ENCODE data around the gene DDX5. TPM values are rescaled to one million over a fixed set of nuclear protein-coding genes. Genes with fewer than 3 reads are reported as not detected.
"Not testable (repeated sequence)": the region's sequence is repeated elsewhere in the genome, so short reads cannot be mapped to it uniquely, and the experiment has no call there.

Gene DDX5
- total RNA-seq, 1 experiment from 2014 or later = 293 TPM

DNA sequence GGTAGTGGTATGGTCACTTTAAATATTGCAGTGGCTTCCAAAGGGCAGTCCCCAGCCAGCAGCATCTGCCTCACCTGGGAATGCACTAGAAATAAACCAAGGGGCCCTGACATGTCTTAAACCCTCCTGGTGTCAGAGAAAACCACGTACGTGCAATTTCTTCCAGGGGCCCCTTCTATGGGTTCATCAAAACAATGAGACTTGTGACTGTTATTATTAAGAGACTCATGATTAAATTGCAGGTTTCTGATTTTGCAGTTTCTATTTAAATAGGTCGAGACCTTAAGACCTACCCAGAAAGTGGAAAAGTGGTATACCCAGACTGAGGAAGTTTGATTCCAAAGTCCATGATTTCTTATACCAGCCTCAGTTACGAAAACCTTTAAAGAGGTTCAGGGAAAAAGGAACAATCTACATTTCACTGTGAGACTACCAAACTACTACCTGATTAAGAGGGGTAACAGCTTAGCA is 8.5 kb downstream of the DDX5 start:
- in situ Hi-C loops (cut with HindIII; ENCODE audit: low pct_unique_long_range_greater_than_20kb, low sequenced_read_pairs) = no loop called here
- no peak for DNase-seq (ENCODE audit: low read depth)

- in situ Hi-C loops (cut with HindIII; ENCODE audit: low pct_unique_long_range_greater_than_20kb, low sequenced_read_pairs) = no loop called here
- DNase-seq (ENCODE audit: low read depth) = peak; percentile 87
Measured at GRCh38 chr17:64496786-64497564, 9.1 kb downstream of the DDX5 start, which contains the start of gene POLG2. Gene POLG2 (minus strand): TSS chr17:64497054. CDS start chr17:64496968, 86 bp downstream.

DNA sequence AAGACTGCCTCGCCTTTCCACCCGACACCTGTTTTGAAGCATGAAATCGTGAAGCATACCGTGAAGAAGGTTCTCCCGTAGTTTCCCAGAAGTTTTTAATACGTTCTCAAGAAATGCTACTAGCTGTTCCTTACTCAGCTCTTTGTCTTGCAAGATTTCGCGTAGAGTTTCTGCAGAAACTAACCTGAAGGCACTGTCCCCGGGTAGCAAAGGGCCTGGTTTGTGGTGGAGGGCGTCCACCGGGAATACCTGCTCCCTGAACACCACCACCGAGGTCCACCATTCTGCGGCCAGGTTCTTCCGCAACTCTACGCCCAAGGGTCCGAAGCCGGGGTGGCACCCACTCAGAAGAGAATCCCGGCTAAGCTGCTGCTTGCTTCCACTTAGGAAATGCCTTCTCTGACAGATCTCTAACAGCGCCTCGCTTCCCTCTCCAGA is 9.7 kb downstream of the DDX5 start:
- in situ Hi-C loops (cut with HindIII; ENCODE audit: low pct_unique_long_range_greater_than_20kb, low sequenced_read_pairs) = no loop called here
- no peak for DNase-seq (ENCODE audit: low read depth)

- in situ Hi-C loops (cut with HindIII; ENCODE audit: low pct_unique_long_range_greater_than_20kb, low sequenced_read_pairs) = not testable (repeated sequence)
Measured at GRCh38 chr17:64495300-64495699, 10.8 kb downstream of the DDX5 start.

DNA sequence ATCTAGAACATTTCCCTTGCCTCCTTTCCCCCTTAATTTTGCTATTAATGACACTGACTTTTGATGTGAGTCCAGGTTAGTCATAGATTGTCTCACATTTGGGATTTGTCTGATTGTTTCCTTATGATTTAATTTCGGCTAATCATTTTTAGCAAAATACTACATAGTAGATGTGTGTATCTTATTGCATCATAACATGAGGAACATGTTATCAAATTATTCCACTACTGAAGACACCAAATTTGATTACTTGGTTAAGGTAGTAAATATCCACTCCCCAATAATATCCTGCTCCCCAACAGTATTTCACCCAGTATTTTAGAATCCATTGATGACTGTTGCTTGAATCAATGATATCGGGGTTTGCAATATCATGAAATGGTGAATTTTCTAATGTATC is 12.0 kb downstream of the DDX5 start:
- no peak for DNase-seq (ENCODE audit: low read depth)

More at GRCh38 chr17:64495300-64495699, 10.8 kb downstream of the DDX5 start:
- not testable (repeated sequence) for DNase-seq (ENCODE audit: low read depth)

GRCh38 chr17:64492481-64493109 is 13.5 kb downstream of the DDX5 start:
- DNase-seq (ENCODE audit: low read depth) = no peak
- in situ Hi-C loops (cut with HindIII; ENCODE audit: low pct_unique_long_range_greater_than_20kb, low sequenced_read_pairs) = no loop called here

More for the DNA sequence above, 12.0 kb downstream of the DDX5 start:
- in situ Hi-C loops (cut with HindIII; ENCODE audit: low pct_unique_long_range_greater_than_20kb, low sequenced_read_pairs) = no loop called here

DNA sequence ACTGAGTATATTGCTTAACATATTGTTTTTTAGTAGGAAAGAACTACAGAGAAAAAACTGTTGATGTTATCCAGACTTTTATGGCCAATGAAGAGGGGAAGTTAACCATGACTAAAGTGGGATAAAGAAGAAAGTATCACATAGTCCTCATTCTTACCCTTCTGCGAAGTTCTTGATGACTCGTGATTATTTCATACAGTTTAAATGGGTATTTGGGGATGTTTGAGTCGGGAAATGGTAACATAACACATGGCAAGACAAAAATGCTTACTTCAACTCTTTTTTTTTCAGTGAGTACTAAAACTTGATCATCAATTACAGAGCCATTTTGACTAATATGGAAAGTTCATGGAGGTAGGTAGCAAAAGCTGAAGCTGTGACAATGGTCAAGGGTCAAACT is 14.1 kb downstream of the DDX5 start:
- no peak for DNase-seq (ENCODE audit: low read depth)
- in situ Hi-C loops (cut with HindIII; ENCODE audit: low pct_unique_long_range_greater_than_20kb, low sequenced_read_pairs) = no loop called here

GRCh38 chr17:64491034-64491860 is 14.8 kb downstream of the DDX5 start:
- no peak for DNase-seq (ENCODE audit: low read depth)
- in situ Hi-C loops (cut with HindIII; ENCODE audit: low pct_unique_long_range_greater_than_20kb, low sequenced_read_pairs) = no loop called here

- in situ Hi-C loops (cut with HindIII; ENCODE audit: low pct_unique_long_range_greater_than_20kb, low sequenced_read_pairs) = no loop called here
- DNase-seq (ENCODE audit: low read depth) = no peak
Measured at GRCh38 chr17:64488301-64488700, 17.8 kb downstream of the DDX5 start.

DNA sequence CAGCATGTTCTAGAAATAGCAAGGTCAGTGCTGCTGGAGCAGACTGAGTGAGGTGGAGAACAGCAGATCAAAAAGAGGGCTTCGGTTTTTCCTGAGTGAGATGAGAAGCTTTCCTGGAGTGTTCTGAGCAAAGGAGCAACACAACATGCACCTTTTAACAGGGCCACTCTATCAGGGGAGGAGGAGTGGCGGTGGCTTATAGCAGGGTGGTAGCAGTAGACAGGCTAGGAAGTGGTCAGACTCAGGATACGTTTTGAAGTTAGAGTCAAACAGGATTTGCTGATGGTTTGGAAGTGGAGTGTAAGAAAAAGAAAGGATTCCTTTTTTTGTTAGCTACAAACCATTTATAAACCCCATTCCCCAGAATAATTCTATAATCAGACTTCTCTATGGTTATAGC is 21.7 kb downstream of the DDX5 start:
- in situ Hi-C loops (cut with HindIII; ENCODE audit: low pct_unique_long_range_greater_than_20kb, low sequenced_read_pairs) = no loop called here
- no peak for DNase-seq (ENCODE audit: low read depth)

- no peak for DNase-seq (ENCODE audit: low read depth)
- in situ Hi-C loops (cut with HindIII; ENCODE audit: low pct_unique_long_range_greater_than_20kb, low sequenced_read_pairs) = no loop called here
Measured at GRCh38 chr17:64480951-64481350, 25.1 kb downstream of the DDX5 start.

DNA sequence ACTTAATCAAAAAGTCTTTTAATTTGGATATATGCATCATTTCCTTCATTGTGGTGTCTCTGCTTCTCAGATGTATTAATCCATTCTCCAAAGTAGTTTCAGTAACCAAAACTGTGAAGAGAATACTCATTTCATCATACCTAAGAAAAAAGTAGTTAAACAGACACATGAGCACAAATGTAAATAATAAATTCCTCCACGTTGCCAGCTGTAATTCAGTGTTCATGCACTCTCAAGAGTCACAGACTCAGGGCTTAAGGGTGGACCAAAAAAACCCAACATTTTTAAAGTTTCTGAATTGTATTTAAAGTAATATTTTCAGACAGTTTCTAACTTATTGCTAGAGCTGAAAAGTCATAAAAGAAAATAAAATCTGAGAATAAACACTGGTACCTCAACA is 28.2 kb downstream of the DDX5 start:
- in situ Hi-C loops (cut with HindIII; ENCODE audit: low pct_unique_long_range_greater_than_20kb, low sequenced_read_pairs) = no loop called here
- no peak for DNase-seq (ENCODE audit: low read depth)

DNA sequence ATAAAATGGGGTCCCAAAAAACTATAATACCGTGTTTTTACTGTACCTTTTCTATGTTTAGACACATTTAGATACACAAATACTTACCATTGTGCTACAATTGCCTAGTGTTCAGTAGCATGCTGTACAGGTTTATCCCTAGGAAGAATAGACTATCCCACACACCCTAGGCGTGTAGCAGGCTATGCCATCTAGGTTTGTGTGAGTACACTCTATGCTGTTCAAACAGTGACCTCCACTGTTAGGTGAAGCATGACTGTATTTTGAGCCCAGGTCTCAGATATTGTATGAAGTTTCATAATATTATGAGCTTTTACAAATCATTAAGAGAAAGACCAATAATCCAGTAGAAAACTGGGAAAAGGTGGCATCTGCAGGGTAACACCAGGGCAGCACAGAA is 33.5 kb downstream of the DDX5 start:
- DNase-seq (ENCODE audit: low read depth) = no peak
- in situ Hi-C loops (cut with HindIII; ENCODE audit: low pct_unique_long_range_greater_than_20kb, low sequenced_read_pairs) = no loop called here

GRCh38 chr17:64471440-64471839 is 34.6 kb downstream of the DDX5 start:
- no peak for DNase-seq (ENCODE audit: low read depth)
- in situ Hi-C loops (cut with HindIII; ENCODE audit: low pct_unique_long_range_greater_than_20kb, low sequenced_read_pairs) = no loop called here

GRCh38 chr17:64470625-64471024 is 35.5 kb downstream of the DDX5 start:
- in situ Hi-C loops (cut with HindIII; ENCODE audit: low pct_unique_long_range_greater_than_20kb, low sequenced_read_pairs) = no loop called here
- no peak for DNase-seq (ENCODE audit: low read depth)

- in situ Hi-C loops (cut with HindIII; ENCODE audit: low pct_unique_long_range_greater_than_20kb, low sequenced_read_pairs); DNase-seq (ENCODE audit: low read depth): not testable (repeated sequence)
Measured at GRCh38 chr17:64466834-64467233, 39.3 kb downstream of the DDX5 start.

- in situ Hi-C loops (cut with HindIII; ENCODE audit: low pct_unique_long_range_greater_than_20kb, low sequenced_read_pairs) = no loop called here
- DNase-seq (ENCODE audit: low read depth) = no peak
Measured at GRCh38 chr17:64466019-64466735, 39.9 kb downstream of the DDX5 start.

GRCh38 chr17:64461788-64462187 is 44.3 kb downstream of the DDX5 start:
- in situ Hi-C loops (cut with HindIII; ENCODE audit: low pct_unique_long_range_greater_than_20kb, low sequenced_read_pairs) = no loop called here
- no peak for DNase-seq (ENCODE audit: low read depth)
